H9 (cell line): ENCODE measurements around the gene PPFIBP2. TPM values are rescaled to one million over a fixed set of nuclear protein-coding genes. Genes with fewer than 3 reads are reported as not detected.
A peak's percentile ranks its signal among the peaks of the same experiment; 100 is the strongest.

Source experiments
- DNase-seq: peaks from one replicate; pipeline ENCODE4 v3.0.0-alpha.2; 2017
- H2AFZ ChIP-seq: one replicate; pipeline ENCODE4 v1.6.1; 2013; ENCODE audit warnings: mild to moderate bottlenecking, low read length, control low read depth, moderate library complexity
- H2AK5ac ChIP-seq: 2 replicates; pipeline ENCODE4 v1.6.1; 2013; ENCODE audit warnings: low read length, control low read depth, mixed read lengths; ENCODE audit not compliant: insufficient read length
- H2BK120ac ChIP-seq: one replicate; pipeline ENCODE4 v1.6.1; 2013; ENCODE audit warnings: low read depth, mild to moderate bottlenecking, low read length, control low read depth, inconsistent platforms; ENCODE audit not compliant: poor library complexity, severe bottlenecking
- H2BK12ac ChIP-seq: 2 replicates; pipeline ENCODE4 v1.6.1; 2013; ENCODE audit warnings: low read length, control low read depth, mixed read lengths, low read depth; ENCODE audit not compliant: insufficient read length
- H2BK15ac ChIP-seq: 2 replicates; pipeline ENCODE4 v1.6.1; 2013; ENCODE audit warnings: low read depth, low read length, control low read depth
- H2BK20ac ChIP-seq: one replicate; pipeline ENCODE4 v1.6.1; 2013; ENCODE audit warnings: low read depth, mild to moderate bottlenecking, low read length, control low read depth, inconsistent platforms; ENCODE audit not compliant: poor library complexity, severe bottlenecking
- H2BK5ac ChIP-seq: 2 replicates; pipeline ENCODE4 v1.6.1; 2013; ENCODE audit warnings: low read length, control low read depth, mixed read lengths; ENCODE audit not compliant: insufficient read length
- H3K14ac ChIP-seq: 2 replicates; pipeline ENCODE4 v1.6.1; 2013; ENCODE audit warnings: low read length, control low read depth; ENCODE audit not compliant: insufficient read depth
- H3K18ac ChIP-seq: 2 replicates; pipeline ENCODE4 v1.6.1; 2013; ENCODE audit warnings: low read depth, mild to moderate bottlenecking, mixed read lengths, low read length, control low read depth; ENCODE audit not compliant: insufficient read length
- H3K23ac ChIP-seq: 2 replicates; pipeline ENCODE4 v1.6.1; 2013; ENCODE audit warnings: low read length, control low read depth, mixed read lengths, low read depth; ENCODE audit not compliant: insufficient read length
- H3K23me2 ChIP-seq: 2 replicates; pipeline ENCODE4 v1.6.1; 2013; ENCODE audit warnings: low read depth, mild to moderate bottlenecking, mixed read lengths, low read length, control low read depth; ENCODE audit not compliant: insufficient read length, poor library complexity, severe bottlenecking
- H3K27ac ChIP-seq: 2 replicates; pipeline ENCODE4 v1.5.1; 2013; ENCODE audit warnings: low read length, control low read depth, mixed read lengths, low read depth; ENCODE audit not compliant: insufficient read length
- H3K27me3 ChIP-seq: 2 replicates; pipeline ENCODE4 v1.6.1; 2013; ENCODE audit warnings: low read length, control low read depth, inconsistent platforms; ENCODE audit not compliant: insufficient read depth
- H3K4ac ChIP-seq: 2 replicates; pipeline ENCODE4 v1.6.1; 2013; ENCODE audit warnings: low read depth, mild to moderate bottlenecking, control low read depth, inconsistent platforms, low read length, moderate library complexity
- H3K4me1 ChIP-seq: 2 replicates; pipeline ENCODE4 v1.6.1; 2013; ENCODE audit warnings: low read length, control low read depth, inconsistent platforms; ENCODE audit not compliant: insufficient read depth
- H3K4me2 ChIP-seq: 2 replicates; pipeline ENCODE4 v1.6.1; 2013; ENCODE audit warnings: low read length, control low read depth, mixed read lengths; ENCODE audit not compliant: insufficient read length, insufficient read depth
- H3K56ac ChIP-seq: 2 replicates; pipeline ENCODE4 v1.6.1; 2013; ENCODE audit warnings: low read depth, mild to moderate bottlenecking, mixed read lengths, low read length, control low read depth; ENCODE audit not compliant: insufficient read length
- H3K79me1 ChIP-seq: 2 replicates; pipeline ENCODE4 v1.6.1; 2013; ENCODE audit warnings: low read depth, mild to moderate bottlenecking, moderate library complexity, low read length, control low read depth, inconsistent platforms; ENCODE audit not compliant: insufficient read depth, poor library complexity, severe bottlenecking
- H3K79me2 ChIP-seq: 2 replicates; pipeline ENCODE4 v1.6.1; 2013; ENCODE audit warnings: low read length, control low read depth, inconsistent platforms; ENCODE audit not compliant: insufficient read depth
- H3K9ac ChIP-seq: 2 replicates; pipeline ENCODE4 v1.6.1; 2013; ENCODE audit warnings: low read length, control low read depth, mixed read lengths; ENCODE audit not compliant: insufficient read length; ENCODE audit errors: extremely low read depth
- H3K9me3 ChIP-seq: one replicate; pipeline ENCODE4 v1.6.1; 2013; ENCODE audit warnings: low read depth, low read length, inconsistent platforms; ENCODE audit not compliant: control insufficient read depth
- H3T11ph ChIP-seq: one replicate; pipeline ENCODE4 v1.6.1; 2013; ENCODE audit warnings: mild to moderate bottlenecking, low read length, control low read depth, inconsistent platforms
- H4K20me1 ChIP-seq: one replicate; pipeline ENCODE4 v1.6.1; 2013; ENCODE audit not compliant: control insufficient read depth, insufficient read length, insufficient read depth
- H4K5ac ChIP-seq: 2 replicates; pipeline ENCODE4 v1.6.1; 2013; ENCODE audit warnings: low read depth, mild to moderate bottlenecking, mixed read lengths, low read length, control low read depth; ENCODE audit not compliant: insufficient read length
- H4K8ac ChIP-seq: replicated peaks from 2 replicates; pipeline ENCODE4 v1.6.1; 2013; ENCODE audit warnings: low read length, control low read depth, mixed read lengths, low read depth; ENCODE audit not compliant: insufficient read length
- H4K91ac ChIP-seq: 2 replicates; pipeline ENCODE4 v1.6.1; 2013; ENCODE audit warnings: low read depth, mild to moderate bottlenecking, moderate library complexity, mixed read lengths, low read length, control low read depth; ENCODE audit not compliant: insufficient read length
- H3K27ac Mint-ChIP-seq, 3 experiments: 2 replicates in 2 of 3; 3 replicates in 1 of 3; pipeline ENCODE4 v1.8.0; 2020 to 2021; ENCODE audit warnings: mixed read lengths in 3 of 3, mild to moderate bottlenecking in 1 of 3, moderate library complexity in 1 of 3
- H3K27me3 Mint-ChIP-seq: 2 replicates; pipeline ENCODE4 v1.8.0; 2021; ENCODE audit warnings: low read depth, mild to moderate bottlenecking, moderate library complexity, mixed read lengths
- H3K36me3 Mint-ChIP-seq, 3 experiments: 2 replicates in 2 of 3; 3 replicates in 1 of 3; pipeline ENCODE4 v1.8.0; 2020 to 2021; ENCODE audit warnings: low read depth in 3 of 3, mixed read lengths in 3 of 3; ENCODE audit not compliant: insufficient read depth in 1 of 3
- H3K4me1 Mint-ChIP-seq, 2 experiments: 2 replicates each; pipeline ENCODE4 v1.8.0; 2020; ENCODE audit warnings: mixed read lengths in 2 of 2
- H3K4me3 Mint-ChIP-seq, 2 experiments: 2 replicates in 1 of 2; 3 replicates in 1 of 2; pipeline ENCODE4 v1.8.0; 2020 to 2021; ENCODE audit warnings: mild to moderate bottlenecking in 2 of 2, mixed read lengths in 2 of 2, moderate library complexity in 1 of 2
- H3K9me3 Mint-ChIP-seq, 2 experiments: 2 replicates in 1 of 2; 3 replicates in 1 of 2; pipeline ENCODE4 v1.8.0; 2020; ENCODE audit warnings: mild to moderate bottlenecking in 2 of 2, mixed read lengths in 2 of 2, moderate library complexity in 1 of 2
- CTCF ChIP-seq: fragments of 200-600 bp; sonication (generic); conservative IDR thresholded peaks from 3 replicates; pipeline ENCODE4 v1.8.0; 2021; ENCODE audit warnings: antibody characterized with exemption, mild to moderate bottlenecking
- WGBS: extraction: QIAGEN DNeasy Blood & Tissue Kit; methylation state at CpG from one replicate; pipeline ENCODE4 v1.1.7; 2013; ENCODE audit warnings: missing lambda C conversion rate, low lambda C conversion rate, mixed read lengths; ENCODE audit not compliant: insufficient read length; ENCODE audit errors: extremely low coverage; 5-methylcytosine and 5-hydroxymethylcytosine counted together
- total RNA-seq: library from RNA; stranded (reverse); gene quantifications from 2 replicates; pipeline ENCODE4 v1.2.1, GENCODE V29; 2021

The PPFIBP2 gene
- total RNA-seq, 1 experiment from 2014 or later: 8.3 TPM

DNA sequence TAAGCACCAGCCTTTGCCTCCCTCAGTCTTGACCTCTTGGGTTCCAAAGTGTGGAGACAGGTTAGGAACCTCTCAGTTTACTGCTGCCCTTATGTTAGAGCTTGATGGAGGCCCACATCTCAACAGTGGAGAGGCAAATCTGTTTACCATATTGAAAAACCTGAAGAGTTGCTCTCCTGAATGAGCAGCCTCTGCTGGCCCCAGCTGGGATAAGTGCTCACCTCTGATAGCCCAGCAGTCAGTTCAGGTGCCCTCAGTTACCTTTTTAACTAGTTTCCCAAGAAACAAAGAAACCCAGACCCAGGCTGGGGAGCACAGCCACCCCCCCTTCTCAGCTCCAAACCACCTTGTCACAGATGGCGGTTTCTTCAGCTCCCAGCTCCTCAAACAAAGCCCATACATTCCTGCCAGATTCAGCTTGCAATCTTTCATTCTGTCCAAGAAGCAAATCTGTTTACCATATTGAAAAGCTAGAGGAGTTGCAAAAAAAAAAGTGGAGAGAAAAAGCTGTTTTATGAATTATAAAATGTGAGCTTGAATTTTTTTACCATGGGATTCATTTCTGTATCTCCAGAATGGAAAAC, 57.2 kb downstream of the PPFIBP2 start:
- H4K91ac ChIP-seq: no peak overlapping the region
- no peak overlapping the region for H3K4ac ChIP-seq
- H4K8ac ChIP-seq: no peak overlapping the region
- H3K79me2 ChIP-seq: no peaks in the 10 kb centered on the region
- H3K18ac ChIP-seq: no peak overlapping the region
- no peaks in the 10 kb centered on the region for H3K79me1 ChIP-seq
- no peak overlapping the region for H3K4me2 ChIP-seq
- Mint-ChIP-seq H3K27me3 (no peaks in the 10 kb centered on the region; the same call in 1 of the 2 replicates), H3K9me3 (peaks cover 0 to 8% of the 10 kb centered on the region in 2 experiments; a peak in 3 of 5 replicates), H3K4me3 (no peak overlapping the region), H3K36me3 (peaks cover 11 to 14% (median 12%) of the 10 kb centered on the region in 3 experiments), H3K27ac (peak overlapping the region in 2 of 3 experiments; percentile 1 to 84; a peak in 2 of 7 replicates), H3K4me1 (peaks cover 46 to 51% of the 10 kb centered on the region in 2 experiments)
- H2BK15ac ChIP-seq: no peak overlapping the region
- DNase-seq: peak; percentile 38
- H3K23me2 ChIP-seq: no peaks in the 10 kb centered on the region
- H3K14ac ChIP-seq: no peak overlapping the region; the same call in 1 of the 2 replicates
- no CpG with 5 or more reads among the region's 1 CpG for WGBS
- H3K23ac ChIP-seq: no peak overlapping the region
- H3K9ac ChIP-seq: no peak overlapping the region
- no peak overlapping the region for H3K27ac ChIP-seq
- no peak overlapping the region for H4K5ac ChIP-seq
- H3K27me3 ChIP-seq: no peaks in the 10 kb centered on the region
- H3K4me1 ChIP-seq: peaks cover 9% of the 10 kb centered on the region; the same call in 1 of the 2 replicates
- H2BK12ac ChIP-seq: no peak overlapping the region
- H3K56ac ChIP-seq: no peak overlapping the region
- H2AK5ac ChIP-seq: no peak overlapping the region
- no peak overlapping the region for H2AFZ ChIP-seq
- no peaks in the 10 kb centered on the region for H4K20me1 ChIP-seq
- no peaks in the 10 kb centered on the region for H3K9me3 ChIP-seq
- peak; percentile 30; the same call in 2 of the 3 replicates for TF ChIP-seq CTCF
- no peak overlapping the region for H2BK20ac ChIP-seq
- H2BK120ac ChIP-seq: no peak overlapping the region
- H2BK5ac ChIP-seq: no peak overlapping the region
- no peak overlapping the region for H3T11ph ChIP-seq
